ENCODE data around the gene STK11IP. TPM values are rescaled to one million over a fixed set of nuclear protein-coding genes. Genes with fewer than 3 reads are reported as not detected.
A peak's percentile ranks its signal among the peaks of the same experiment; 100 is the strongest.

The STK11IP gene
- total RNA-seq, 1 donor = 11.7 TPM

DNA sequence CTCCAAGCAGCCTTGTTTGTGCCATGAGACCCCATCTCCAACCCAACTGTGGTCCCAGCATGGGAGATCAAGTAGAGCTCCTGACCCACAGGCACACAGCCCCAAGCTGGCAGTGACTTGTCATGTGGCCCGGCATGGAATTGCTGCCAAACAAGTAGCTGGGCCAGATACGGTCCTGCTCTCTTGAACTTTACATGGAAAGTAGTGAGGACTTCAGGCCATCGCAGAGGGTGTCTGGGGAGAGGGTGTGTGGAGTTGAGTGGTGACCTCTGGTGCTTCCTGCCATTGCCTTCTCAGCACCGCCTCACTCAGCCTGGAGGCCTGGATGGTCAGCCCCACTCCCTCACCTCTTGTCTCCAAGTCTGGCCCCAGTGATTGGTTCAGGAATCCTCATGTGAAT lies 18.9 kb downstream of the STK11IP start:
- no peak for DNase-seq (ENCODE audit: low read depth)
- no peak overlapping the region for H3K4me3 ChIP-seq (ENCODE audit: low read depth, low read length)
- TF ChIP-seq, protein P1, sequence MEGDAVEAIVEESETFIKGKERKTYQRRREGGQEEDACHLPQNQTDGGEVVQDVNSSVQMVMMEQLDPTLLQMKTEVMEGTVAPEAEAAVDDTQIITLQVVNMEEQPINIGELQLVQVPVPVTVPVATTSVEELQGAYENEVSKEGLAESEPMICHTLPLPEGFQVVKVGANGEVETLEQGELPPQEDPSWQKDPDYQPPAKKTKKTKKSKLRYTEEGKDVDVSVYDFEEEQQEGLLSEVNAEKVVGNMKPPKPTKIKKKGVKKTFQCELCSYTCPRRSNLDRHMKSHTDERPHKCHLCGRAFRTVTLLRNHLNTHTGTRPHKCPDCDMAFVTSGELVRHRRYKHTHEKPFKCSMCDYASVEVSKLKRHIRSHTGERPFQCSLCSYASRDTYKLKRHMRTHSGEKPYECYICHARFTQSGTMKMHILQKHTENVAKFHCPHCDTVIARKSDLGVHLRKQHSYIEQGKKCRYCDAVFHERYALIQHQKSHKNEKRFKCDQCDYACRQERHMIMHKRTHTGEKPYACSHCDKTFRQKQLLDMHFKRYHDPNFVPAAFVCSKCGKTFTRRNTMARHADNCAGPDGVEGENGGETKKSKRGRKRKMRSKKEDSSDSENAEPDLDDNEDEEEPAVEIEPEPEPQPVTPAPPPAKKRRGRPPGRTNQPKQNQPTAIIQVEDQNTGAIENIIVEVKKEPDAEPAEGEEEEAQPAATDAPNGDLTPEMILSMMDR (IDR thresholded peaks at IDR 0.05; ENCODE audit: insufficient read depth, low read length) = no peak

DNA sequence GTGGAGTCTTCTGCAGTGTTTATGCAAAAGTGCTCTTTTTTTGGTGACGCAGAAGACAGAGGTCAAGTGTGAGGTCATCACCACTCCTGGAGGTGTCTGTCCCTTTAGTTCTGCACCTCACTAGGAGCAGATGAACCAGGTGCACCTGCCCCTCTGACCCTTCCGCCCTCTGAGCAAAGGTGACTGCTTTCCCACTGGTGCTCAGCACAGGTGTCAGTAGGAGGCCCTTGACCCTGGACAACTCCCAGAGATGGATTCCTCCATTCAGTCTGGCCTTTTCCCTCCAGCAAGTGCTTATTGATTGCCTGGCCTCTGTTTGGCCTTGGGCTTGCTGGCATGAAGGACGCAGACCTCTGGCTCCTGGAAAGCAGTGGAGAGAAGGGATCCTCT lies 21.1 kb downstream of the STK11IP start:
- TF ChIP-seq, protein P1 (IDR thresholded peaks at IDR 0.05; ENCODE audit: insufficient read depth, low read length) = no peak
- no peak for DNase-seq (ENCODE audit: low read depth)
- no peak overlapping the region for H3K4me3 ChIP-seq (ENCODE audit: low read depth, low read length)

DNA sequence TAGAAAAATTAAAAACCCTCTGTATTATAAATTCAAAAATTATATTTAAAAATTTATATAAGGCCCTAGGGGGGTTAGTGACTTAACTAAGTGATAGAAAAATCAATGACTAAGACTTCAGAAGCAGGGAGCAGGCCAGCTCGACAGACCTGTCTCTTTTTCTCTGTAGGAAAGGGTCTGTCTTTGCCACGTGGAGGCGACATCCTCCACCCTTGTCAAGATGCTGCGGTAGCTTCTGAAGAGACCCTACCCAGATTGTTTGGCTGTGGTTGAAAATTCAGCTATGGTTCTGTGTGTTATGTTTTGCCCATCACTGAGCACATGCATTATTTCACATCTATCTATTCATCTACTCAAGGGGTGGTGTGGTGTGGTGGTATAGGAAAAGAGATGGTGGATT lies 21.6 kb downstream of the STK11IP start:
- no peak for DNase-seq (ENCODE audit: low read depth)
- TF ChIP-seq, protein P1 (IDR thresholded peaks at IDR 0.05; ENCODE audit: insufficient read depth, low read length) = no peak
- H3K4me3 ChIP-seq (ENCODE audit: low read depth, low read length) = no peak overlapping the region

DNA sequence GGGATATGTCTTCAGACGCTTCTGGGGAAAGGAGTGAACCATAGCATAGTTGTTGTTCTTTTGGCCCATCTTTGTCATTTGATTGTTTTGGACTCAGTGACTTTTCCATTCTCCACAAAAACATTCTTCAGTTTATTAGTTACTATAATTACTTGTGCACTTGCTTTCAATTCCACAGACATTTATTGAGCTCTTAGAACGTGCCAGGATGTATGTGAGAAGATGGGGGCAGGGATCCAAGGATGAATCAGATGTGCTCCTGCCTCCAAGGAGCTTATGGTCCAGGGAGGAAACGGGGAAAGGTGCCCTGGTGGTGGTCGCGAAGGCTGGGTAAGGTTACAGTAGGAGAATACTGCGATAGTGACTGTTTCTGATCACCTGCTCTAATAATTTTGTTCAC lies 22.9 kb downstream of the STK11IP start:
- TF ChIP-seq, protein P1 (IDR thresholded peaks at IDR 0.05; ENCODE audit: insufficient read depth, low read length) = no peak
- no peak for DNase-seq (ENCODE audit: low read depth)
- no peak overlapping the region for H3K4me3 ChIP-seq (ENCODE audit: low read depth, low read length)

DNA sequence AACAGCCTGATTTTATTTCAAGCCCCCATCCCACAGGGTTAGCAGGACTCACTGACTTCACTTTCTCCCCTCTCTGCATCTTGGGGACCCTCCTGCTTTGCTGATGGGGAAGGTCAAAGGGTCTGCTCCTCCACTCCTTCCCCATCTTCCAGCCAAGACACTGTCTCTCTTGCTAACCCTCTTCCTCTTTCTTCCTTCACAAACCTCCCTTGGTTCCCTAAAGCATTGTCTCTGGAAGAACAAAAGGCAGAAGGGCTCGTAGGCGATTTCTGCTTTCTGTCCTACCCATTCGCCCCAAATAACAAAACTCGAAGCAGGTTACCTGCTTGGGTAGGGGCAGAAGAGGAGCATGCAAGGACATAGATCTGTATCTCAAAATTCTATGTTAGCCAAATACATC lies 24.3 kb downstream of the STK11IP start:
- H3K4me3 ChIP-seq (ENCODE audit: low read depth, low read length) = no peak overlapping the region
- TF ChIP-seq, protein P1 (IDR thresholded peaks at IDR 0.05; ENCODE audit: insufficient read depth, low read length) = no peak
- no peak for DNase-seq (ENCODE audit: low read depth)

DNA sequence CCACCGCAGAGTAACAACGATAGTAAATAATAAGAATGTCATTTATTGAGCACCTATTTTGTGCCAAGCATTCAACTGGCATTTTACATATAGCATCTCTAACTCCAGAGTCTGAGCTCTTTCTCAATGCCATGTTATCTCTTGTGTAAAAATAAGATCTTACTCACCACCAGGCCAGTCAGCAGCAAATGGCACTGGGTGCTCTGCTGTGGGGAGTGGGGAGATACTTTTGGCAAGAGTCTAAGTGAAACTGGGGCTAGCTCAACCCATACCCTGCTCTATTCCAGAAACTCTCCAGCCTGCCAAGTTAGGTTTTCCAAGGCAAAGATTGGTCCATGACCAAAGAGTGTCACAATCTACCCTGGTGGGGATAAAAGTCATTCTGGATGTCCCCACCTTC lies 24.8 kb downstream of the STK11IP start:
- TF ChIP-seq, protein P1 (IDR thresholded peaks at IDR 0.05; ENCODE audit: insufficient read depth, low read length) = no peak
- H3K4me3 ChIP-seq (ENCODE audit: low read depth, low read length) = no peak overlapping the region
- DNase-seq (ENCODE audit: low read depth) = peak; percentile 9

DNA sequence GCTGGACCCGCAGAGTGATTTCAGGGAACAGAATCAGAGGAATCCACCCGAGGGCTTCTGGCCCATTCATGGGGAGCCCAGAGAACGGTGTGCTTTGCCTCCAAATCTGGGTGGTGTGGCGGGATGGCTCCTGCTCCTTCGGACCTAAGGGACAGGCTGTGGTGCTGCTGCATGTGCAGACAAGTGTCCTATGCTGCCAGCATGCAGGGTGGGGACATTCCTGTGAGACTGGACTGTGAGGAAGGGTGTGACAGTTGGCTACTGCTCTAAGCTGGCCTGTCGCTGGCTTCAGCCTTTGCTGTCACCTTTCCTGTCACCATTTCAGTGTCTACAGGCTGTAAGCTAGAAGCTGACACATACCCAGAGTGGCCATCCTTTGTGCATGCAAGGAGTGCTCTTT lies 26.9 kb downstream of the STK11IP start:
- DNase-seq (ENCODE audit: low read depth) = no peak
- H3K4me3 ChIP-seq (ENCODE audit: low read depth, low read length) = no peak overlapping the region
- TF ChIP-seq, protein P1 (IDR thresholded peaks at IDR 0.05; ENCODE audit: insufficient read depth, low read length) = no peak

Data from fibroblast of the aortic adventitia (primary cell).